GM18502 (cell line): ENCODE data around the gene SLC2A9.
"Not testable (repeated sequence)": the region's sequence is repeated elsewhere in the genome, so short reads cannot be mapped to it uniquely, and the experiment has no call there.

Source experiments
- ATAC-seq: cut with Tn5 transposase; IDR thresholded peaks from one replicate; pipeline ENCODE4 v1.9.1; 2021; ENCODE audit warnings: mild to moderate bottlenecking; ENCODE audit not compliant: unreplicated experiment, poor library complexity

SLC2A9 gene

DNA sequence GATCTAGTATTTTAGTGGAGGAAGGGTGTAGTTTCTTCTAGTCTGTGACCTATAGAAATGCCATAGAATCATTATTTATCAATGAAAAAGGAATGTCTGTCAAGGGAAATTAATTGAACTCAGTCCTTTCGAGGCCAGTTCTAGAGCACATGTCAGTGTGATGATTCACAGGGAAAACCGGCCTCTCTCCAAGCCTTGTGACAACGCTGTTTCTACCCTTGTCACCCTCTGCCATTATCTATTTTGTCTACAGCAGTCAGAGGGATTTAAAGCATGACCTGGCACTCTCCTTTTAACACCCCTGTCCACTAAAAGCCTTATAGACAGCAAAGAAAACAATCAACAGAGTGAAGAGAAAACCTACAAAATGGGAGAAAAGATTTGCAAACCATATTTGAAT, 120.0 kb downstream of the SLC2A9 start:
- ATAC-seq: no peak

DNA sequence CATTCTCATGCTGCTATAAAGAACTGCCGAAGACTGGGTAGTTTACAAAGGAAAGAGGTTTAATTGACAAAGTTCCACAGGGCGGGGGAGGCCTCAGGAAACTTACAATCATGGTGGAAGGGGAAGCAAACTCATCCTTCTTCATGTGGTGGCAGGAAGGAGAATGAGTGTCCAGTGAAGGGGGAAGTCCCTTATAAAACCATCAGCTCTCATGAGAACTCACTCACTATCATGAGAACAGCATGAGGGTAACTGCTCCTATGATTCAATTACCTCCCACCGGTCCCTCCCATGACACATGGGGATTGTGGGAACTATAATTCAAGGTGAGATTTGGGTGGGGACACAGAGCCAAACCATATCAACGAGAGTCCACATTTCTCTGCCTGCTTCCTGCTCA, 120.7 kb downstream of the SLC2A9 start:
- not testable (repeated sequence) for ATAC-seq

DNA sequence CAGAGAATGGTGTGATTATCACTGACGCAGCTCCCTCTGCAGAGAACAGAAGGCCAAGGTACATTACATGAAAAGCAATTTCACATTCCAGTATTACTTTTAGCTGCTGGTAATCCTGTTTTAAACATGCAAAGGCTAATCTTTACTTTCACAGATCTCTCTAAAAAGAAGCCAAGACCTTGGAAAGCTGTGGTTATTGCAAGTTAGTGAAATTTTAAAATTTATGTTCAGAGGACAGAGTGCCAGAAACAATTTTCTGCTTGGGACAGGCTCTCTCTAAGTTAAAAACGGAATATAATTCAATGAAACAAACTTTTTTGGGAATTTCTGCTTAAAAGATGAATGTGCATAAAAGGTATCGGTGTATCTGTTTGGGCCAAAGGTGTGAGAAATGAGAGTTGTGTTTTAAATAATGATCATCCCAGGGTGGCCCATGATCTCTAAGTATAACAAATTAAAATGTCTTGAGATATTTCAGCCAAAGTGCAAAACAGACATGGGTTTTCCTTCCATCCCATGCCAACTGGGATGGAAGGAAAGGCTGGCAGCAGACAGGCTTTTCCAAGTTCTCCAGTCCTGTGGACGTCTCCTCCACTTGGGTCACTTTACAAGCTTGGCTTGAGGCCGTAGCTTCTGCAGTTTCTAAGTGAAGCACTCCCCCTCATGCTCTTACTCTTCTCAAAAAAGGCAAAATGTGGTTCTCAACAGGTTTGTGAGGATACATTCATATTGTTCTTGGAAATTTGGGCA, 121.8 kb downstream of the SLC2A9 start:
- no peak for ATAC-seq

DNA sequence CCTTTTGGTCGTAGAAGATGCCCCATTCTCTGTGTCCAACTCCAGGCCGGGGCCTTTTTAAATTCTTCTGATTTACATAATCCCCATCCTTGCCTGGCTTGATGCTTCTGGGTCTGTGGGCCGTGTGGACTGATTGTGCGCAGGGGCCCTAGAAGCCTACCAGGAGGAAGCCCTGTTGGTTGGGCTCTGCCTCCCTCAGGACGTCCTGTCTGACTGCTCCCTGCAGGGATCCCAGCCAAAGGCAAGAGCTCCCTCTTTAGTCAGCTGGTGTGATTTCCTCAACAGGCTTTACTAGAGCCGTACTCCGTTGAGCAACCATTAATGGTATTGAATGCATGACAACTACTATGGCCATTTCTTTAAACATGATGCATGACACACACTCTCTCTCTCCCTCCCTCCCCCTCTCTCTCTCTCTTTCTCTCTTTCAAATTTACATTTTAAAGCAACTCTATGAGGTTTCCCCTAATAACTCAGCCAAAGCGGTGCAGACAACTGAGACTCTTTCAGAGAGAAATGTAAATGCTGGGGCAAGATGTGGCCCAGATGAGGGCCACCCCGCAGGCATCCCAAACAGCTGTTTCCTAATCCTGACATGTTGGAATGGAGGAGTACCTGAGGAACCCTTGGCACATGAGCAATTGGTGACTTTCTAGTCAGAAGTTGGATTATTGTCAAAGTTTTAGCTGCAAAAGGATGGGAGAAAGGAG, 122.5 kb downstream of the SLC2A9 start:
- ATAC-seq: no peak

DNA sequence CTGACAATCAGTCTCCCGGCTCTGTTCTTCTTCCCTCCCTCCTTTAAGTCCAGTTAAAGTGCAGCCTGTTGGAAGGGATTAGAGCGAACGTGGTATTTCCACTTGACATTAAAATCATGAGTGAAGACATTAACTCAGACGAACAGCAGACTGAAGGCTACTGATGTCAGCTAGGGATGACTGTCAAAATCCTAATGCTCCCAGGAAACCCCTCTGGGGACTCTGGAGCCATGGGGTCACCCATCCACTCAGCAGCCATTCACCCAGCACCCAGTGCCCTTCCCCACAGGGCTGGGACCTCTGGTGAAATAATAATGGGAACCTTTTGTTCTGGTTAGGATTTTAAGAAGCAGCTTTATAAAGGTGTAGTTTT, 126.0 kb downstream of the SLC2A9 start:
- ATAC-seq: no peak

DNA sequence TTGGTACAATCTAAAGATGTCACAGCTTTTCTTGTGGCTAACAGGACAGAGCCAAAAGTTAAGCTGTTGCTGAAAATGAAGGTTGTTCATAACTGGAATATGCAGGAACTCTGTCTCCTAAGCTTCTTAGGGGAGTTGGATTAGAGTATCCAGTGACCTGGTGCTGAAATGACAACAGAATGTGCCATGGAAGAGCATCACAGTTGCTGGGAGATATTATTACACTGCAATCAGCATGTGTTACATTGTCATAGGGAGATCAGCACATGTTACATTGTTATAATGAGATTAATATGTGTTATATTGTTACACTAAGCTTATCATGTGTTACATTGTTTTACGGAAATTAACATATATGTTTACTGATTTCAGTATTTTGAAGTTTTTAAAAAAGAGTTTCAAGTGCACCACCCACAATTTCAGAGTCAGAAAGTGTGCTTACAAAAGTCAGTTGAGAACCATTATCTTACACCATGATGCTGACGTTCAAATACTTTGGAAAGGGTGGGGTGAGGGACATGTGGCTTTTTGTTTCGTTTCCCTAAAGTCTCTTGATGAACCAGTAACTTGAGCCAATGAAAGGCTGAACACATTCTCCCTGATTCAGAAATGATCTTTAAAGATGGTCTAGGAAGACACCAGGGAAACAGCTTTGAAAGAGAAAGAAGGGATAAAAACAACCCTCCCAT, 126.5 kb downstream of the SLC2A9 start:
- ATAC-seq: no peak

DNA sequence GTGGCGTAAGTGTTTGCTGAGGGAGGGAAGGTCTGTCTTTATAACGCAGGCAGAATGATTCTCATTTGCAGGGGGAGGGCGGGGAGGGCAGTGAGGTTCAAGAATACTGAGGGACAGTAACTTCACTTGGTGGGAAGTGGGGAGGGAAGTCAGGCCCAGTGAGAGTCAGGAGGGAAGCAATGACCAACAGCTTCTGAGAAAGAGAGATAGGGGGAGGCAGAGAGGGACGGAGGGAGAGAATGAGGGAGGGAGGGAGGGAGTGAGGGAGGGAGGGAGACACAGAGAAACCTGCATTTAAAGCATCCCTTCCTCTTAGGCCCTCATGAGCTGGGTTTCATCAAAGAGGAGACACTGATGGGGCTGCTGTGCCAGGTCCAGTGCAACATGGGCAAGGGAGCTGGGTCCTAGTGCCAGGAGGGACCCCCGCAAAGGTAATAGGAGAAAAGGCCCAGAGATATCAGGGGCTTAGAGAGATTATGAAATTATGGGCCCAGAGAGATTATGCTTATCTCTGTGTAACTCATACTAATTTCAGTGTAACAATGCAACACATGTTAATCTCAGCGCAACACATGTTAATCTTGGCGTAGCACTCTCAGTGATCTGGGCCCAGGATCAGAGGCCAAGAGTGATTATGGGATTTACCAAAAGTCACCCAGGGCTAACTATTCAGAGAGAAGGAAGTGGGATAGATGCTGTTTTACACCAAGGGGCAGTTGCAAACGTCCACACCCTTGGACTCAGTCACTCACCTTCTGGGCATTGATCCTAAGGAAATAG, 127.8 kb downstream of the SLC2A9 start:
- no peak for ATAC-seq

DNA sequence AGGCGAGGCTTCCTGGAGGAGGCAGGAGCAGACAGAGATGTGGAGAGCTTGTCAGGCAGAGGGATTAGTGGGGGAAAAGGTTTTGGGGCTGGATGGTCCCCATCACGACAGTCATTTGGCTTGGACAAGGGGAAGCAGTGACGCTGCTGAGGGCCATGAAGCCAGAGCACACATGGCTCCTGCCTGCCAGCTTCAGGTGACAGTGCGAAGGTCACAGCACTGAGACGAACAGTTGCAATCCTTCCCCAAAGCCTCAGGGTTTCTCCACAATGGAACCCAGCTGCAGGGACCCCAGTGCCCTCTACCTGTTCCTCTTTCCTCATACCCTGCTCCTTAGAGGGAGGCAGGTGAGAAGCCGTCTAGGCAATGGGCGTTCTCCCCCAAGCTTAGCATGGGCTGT, 129.6 kb downstream of the SLC2A9 start:
- ATAC-seq: no peak

DNA sequence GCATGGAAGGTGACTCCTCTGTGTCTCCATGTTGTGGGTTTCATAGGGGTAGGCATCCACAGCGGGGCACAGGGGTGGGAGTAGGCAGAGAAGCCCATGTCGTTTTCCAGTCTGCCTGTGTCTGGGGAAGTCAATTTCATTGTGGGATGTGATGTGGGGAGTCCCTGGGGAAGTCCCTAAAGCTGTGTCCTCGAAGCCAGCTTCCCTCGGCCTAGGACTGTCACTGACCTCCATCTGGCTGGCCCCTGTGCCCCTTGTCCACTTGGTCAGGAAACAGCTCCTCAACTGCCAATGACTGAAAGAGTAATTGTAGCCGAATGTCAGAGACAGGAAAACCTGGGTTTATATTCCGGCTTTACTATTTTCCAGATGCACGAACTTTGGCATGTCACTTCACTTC, 130.2 kb downstream of the SLC2A9 start:
- ATAC-seq: no peak

DNA sequence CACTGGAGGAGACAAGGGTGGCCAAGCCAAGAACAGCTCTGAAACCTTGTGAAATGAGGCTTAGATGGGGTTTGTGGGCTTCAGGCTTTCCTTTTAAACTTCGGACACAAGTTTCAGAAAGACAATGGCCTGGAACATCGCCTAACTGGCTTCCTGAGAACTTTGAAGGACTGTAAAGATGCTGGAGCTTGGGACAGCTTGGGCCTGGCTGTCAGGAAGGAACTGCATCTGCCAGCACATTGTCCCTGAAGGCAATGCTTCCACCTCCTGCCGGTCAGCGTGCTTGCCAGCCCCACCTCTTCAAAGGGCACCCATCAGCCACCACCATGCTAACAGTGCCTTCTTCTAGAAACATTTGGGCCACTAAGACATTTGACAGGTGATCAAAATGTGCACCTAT, 132.0 kb downstream of the SLC2A9 start:
- no peak for ATAC-seq

DNA sequence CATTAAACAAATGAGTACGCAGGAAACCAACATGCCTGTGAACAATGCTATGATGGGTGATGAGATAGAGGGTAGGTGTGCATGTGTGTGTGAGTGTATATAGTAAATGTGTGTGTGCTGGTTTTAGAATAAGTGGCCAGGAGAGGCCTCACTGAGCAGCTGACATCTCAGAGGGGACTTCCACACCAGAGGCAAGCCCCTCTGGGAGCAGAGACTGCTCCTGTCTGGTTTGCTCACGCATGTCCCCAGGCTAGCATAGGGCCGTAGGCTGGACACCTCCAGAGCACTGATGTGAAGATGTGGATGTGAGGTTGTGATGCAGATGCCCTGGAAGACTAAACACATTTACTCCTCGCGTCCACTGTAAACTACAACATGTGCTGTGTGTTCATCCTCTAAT, 135.3 kb downstream of the SLC2A9 start:
- no peak for ATAC-seq

DNA sequence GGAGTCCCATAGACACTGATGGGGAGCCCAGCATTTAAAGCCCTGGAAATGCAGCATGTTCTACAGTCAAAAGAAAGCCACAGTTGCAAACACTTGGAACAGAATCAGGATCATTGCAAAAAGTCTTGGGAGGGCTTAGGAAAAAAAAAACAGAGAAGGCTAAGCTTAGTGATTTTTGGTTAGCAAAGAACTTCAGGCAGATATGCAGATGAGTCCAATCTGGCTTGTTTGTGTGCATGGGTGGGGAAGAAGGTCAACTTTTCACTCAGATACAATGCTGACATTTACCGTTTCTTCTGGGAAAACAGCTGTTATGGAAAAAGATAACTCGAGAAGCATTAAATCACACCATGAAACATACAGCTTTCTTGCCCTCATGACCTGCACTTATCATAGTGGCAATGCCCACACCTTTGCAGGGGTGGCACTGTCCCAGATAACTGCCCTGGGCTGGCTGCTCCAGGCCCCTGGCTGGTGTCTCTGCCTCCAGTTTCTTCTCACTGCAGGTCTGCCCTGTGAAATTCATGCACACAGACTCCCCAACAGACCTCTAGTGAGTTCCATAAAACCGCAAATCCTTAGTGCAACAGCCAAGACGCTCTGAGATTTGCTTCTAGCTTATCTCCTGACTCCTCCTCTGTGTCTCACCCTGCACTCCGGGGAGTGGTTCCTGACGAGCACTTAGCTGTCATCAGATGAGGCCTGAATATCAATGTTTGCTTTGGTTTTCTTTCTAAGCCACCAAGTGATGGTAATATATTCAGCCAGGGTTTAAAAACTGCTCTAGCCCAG, 140.7 kb downstream of the SLC2A9 start:
- no peak for ATAC-seq

DNA sequence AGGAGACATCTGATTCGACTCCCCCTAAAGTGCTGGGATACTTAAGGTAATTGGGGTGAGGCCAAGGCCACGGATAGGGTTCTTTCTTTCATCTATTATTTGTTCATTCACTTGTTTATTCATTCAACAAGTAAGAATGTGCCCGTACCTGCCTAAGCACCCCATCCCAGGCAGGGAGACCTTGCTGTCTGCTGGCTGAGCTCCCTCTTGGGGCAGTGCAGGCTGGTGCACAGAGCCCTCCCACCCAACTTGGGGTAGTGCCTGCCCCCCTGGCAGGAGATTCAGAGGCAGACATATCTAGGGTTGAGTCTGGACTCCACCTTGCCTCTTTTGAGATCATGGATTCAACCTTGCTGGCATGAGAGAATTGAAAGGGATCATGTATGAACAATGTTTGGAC, 144.2 kb downstream of the SLC2A9 start:
- no peak for ATAC-seq

DNA sequence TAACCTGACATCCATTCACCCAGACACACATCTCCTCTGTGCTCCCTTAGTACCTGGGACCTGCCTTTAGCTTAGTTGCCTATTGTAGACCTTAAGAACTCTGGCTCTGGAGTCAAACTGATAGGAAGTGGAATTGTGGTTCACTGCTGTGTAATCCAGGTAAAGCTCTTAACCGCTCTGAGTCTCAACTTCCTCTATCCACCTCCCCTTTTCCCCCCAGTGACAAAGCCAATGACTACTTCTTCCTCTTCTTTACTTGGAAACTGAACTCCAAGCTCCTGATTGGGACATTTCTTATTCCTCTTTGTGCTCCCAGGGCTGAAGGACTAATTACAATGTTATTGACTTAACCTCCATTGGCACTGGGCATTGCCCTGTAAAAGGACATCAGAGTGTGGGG, 145.8 kb downstream of the SLC2A9 start:
- ATAC-seq: no peak

DNA sequence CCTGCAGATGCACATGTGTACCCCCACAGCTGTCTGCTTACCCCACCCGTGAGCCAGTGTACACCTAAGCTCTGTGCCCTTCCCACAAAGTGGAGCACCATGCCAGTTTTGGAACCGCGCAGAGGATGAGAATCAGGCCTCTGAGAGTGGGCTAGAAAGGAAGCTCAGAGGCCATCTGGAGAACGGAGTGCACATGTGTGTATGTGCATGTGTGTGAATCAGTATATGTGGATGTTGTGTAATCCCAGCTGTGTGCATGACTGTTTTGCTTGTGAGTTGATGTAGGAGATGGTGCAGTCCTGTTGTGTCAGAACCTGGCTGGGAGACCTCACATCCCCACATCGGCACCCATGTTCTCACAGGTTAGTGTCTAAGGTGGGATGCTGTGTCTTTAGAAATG, 146.9 kb downstream of the SLC2A9 start:
- no peak for ATAC-seq

DNA sequence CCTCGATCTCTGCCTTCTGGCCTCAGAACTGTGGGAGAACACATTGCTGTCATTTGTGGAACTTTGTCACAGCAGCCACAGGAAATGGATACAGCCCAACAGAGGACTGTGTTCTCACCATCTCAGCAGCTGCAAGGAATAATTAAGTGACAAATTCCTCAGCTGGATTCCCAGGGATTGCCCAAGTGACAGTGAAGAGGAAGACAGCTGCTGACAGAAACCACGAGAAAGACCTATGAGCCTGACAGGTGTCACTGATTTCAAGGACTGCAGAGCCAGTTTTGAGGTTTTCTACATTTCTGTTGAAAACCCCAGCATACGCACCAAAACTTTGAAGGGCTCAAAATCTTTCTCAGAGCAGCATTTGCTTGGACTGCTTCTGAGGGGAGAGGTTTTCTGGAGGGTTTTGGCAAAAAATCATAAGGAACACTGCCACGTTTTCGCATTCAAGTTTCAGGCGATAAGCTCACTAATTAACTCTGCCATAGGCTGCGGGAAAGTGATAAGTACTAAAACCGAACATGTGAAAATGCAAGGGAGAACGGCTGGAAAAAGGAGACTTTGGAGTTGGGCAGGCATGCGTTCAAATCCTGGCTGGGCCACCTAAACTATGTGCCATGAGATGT, 151.0 kb downstream of the SLC2A9 start:
- no peak for ATAC-seq

DNA sequence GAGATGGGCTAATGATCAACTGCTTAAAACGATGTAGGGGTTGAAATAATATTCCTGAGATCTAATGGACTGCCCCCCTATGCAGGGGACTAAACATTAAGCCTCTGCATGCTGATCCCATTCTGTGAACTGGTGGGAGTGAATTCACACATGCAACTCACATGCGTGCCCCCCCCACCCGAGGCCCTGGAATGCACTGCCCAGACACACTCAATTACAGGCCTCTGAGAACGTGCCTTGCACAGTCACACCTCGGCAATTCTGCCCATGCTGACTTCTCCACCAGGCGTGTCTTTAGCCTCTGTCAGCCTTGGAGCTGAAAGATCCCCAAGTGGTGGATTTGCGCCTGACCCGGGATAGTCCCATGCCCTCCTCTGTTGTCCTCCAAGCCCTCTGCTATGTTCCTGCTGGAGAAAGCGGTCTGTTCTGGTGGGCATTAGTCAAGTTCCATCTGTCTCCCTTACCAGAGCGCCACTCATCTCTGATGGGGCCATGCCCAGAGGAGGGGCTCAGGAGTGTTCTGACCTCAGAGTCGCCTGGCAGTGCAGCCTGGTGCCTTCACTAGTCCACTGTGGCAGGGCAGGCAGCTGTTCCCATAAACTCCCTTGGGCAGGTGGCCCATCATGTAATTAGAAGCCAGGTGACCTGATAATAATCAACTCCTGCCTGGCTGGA, 153.4 kb downstream of the SLC2A9 start:
- no peak for ATAC-seq

DNA sequence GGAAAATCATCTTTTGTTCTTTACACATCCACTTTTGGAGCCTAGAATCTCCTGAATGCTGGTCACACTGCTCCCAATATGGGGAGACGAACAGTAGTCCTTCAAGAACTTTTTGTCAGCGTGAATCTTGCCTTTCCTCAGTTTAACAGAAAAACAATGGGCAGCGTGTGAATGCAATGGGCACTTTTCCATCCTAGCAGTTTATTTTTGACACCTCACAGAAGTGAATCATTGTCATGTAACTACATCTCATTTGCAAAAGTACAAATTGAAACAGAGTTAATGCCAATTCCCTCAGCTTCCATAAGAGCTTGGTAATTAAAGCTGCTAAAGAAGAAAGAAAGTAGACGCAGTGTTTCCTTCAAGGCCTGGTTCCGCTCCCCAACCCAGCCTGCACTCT, 154.4 kb downstream of the SLC2A9 start:
- no peak for ATAC-seq

DNA sequence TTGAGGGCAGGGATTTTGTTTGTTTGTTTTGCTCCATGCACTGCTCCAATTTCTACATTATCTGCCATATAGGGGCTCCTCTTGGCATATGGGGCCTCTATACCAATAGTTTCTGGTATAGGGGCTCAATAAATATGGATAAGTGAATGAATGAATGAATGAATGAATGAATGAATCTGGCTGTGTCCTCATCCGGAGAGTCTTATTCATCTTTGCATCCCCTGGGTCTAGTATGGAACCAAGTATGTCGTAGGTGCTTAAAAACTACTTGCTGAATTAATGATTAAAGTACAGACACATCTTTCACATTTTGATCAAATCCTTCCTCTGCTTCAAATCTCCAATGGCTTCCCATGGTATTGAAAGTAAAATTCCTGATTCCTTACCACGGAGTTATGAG, 159.7 kb downstream of the SLC2A9 start:
- ATAC-seq: no peak
